Activated naive CD4-positive, alpha-beta T cell treated with anti-CD3 and anti-CD28 coated beads, Interleukin-2, amount 50 U/mL, for 16 hours (primary cell): Measurements from ENCODE around the gene WFS1.

Experiments used
- DNase-seq: peaks from one replicate; pipeline ENCODE4 v3.0.0-alpha.2; 2020

The WFS1 gene

GRCh38 chr4:6341696-6342095 is 72.0 kb downstream of the WFS1 start:
- no peak for DNase-seq

GRCh38 chr4:6342530-6343293 is 73.1 kb downstream of the WFS1 start:
- no peak for DNase-seq

GRCh38 chr4:6343939-6344408 is 74.3 kb downstream of the WFS1 start:
- DNase-seq = no peak

DNA sequence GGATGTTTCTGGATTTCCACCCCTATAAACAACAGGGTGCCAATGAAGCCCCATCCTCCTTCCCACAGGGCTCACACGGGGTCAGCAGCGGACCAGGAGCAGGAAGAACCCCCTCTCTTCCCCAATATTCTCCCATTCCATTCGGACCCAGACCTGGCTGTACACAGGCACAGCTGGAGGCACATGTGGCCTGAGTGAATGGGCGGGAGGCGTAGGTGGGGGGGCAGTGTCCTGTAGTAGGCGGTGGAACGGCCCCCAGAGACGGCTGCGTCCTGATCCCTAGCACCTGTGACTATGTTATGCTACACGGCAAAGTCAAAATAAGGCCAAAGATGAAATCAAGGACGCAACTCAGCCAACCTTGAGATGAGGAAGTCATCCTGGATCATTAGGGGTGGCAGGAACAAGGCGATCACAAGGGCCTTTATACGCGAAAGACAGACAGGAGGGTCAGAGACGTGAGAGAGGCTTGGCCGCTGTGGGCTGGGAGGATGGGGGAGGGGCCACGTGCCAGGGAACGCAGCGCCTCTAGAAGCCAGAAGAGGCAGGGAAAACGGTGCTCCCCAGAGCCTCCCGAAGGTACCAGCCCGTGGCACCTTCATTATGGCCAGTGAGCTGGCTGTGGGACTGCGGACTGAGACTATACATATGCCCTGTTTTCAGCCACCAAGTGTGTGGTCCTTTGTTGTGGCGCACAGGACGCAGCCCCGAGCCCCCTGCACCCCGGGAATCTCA is 75.6 kb downstream of the WFS1 start:
- DNase-seq = no peak

DNA sequence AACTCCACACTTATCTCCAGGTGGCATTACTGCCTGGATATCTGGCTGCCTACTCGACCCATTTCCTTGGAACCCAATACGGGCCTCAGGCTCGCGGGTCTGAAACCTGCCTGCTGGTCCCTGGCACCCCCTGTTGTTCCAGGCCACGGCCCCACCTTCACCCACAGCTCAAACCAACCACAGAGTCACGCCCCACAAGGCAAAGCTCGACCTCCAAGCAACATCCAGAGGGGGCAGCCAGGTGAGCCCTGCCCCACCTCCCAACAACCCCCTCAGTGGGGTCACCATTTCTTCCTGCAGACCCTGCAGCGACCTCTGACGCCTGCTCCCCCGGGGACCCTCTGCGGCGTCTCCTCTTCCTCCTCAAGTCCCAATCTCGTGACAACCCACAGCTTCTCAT is 76.2 kb downstream of the WFS1 start:
- no peak for DNase-seq

- DNase-seq = no peak
These were observed 76.9 kb downstream of the WFS1 start for GRCh38 chr4:6346373-6347110.

GRCh38 chr4:6347511-6348045 is 77.9 kb downstream of the WFS1 start:
- no peak for DNase-seq

GRCh38 chr4:6348408-6348807 is 78.8 kb downstream of the WFS1 start:
- DNase-seq = no peak

- no peak for DNase-seq
These were observed 80.4 kb downstream of the WFS1 start for GRCh38 chr4:6349896-6350603.

GRCh38 chr4:6350646-6351045 is 81.0 kb downstream of the WFS1 start:
- no peak for DNase-seq

DNA sequence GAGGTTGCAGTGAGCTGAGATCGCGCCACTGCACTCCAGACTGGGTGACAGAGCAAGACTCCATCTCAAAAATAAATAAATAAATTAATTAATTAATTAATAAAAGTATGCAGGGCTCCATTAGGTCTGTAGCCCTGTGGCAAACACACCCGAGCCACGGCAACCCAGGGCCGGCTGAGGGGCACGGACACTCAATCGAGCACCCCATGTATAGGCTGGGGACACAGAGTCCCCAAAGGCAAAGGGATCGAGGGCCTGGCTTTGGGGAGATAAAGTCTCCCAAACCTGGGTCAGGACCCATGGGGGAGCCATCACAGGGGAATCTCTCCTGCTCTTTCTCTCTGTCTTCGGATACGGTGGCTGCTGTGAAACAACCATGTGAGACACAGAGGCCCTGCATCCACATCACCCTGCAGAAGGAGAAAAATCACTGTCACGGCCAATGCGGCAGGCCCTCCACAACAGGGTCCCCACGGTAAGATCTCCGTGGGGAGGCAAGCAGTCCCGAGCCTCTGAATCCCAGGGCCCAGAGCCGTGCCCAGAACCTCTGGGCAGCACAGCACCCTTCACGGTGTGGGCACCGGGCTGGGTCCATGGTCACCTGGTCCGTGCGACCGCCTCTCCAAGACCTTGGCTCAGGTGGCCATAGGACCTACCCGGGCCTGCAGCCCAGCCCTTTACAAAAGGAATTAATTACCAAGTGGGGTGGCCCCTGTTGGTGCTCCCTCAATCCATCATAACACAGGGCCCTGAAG is 81.8 kb downstream of the WFS1 start:
- DNase-seq = no peak

DNA sequence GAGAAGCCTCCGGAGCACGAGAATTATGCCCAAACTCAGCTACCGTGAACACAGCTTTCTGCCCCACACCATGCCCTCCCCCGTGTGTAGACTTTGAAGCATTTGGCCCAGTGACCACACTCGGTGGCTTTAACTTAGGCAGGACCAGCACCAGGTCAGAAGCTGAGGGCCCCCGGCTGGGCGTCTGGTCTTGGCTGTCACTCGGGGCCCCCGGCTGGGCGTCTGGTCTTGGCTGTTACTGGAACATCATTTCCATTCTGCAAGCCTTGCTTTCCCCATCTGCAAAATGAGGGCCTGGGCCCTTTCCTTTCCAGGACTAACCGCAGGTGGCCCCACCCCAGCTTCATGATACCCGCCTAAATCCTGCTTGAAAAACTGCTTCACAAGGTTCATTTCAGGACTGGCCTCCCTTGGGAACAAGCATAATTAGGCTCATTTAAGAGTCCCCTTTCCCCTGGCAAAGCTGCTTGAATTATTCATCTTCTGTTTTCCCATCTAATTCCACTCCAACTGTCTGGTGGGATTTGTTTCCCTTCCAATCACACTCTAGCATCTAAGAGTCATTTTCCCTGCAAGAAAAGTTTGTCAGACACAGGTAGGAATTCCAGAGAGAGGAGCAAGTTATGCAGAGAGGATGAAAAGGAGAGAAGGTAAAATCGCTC is 82.5 kb downstream of the WFS1 start:
- no peak for DNase-seq
